Activated CD8-positive, alpha-beta memory T cell treated with anti-CD3 and anti-CD28 coated beads for 1 hour (primary cell): ENCODE data around the gene TMEM156.
"Not testable (repeated sequence)": the region's sequence is repeated elsewhere in the genome, so short reads cannot be mapped to it uniquely, and the experiment has no call there.

ENCODE experiments used
- DNase-seq, 2 donors: peaks; one replicate each; pipeline ENCODE4 v3.0.0-alpha.2; 2020; ENCODE audit warnings: low read depth in 1 of 2; ENCODE audit errors: extremely low read depth in 1 of 2

TMEM156 gene

GRCh38 chr4:38995660-38996005, 36.6 kb downstream of the TMEM156 start:
- no peak for DNase-seq

DNA sequence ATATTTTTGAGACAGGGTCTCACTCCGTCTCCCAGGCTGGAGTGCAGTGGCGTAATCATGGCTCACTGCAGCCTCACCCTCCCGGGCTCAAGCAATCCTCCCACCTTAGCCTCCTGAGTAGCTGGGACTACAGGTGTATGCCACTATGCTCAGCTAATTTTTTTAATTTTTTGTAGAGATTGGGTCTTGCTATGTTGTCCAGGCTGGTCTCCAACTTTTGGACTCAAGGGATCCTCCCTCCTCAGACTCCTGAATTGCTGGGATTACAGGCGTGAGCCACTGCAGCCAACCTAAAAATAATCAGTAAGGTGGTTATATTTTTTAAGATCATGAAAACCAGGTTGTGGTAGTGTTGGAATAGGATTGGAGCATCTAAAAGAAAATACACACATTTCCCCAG, 38.1 kb downstream of the TMEM156 start:
- DNase-seq, result no peak

- DNase-seq, result no peak
Measured at GRCh38 chr4:38993683-38994082, 38.5 kb downstream of the TMEM156 start.

GRCh38 chr4:38990241-38990640, 42.0 kb downstream of the TMEM156 start:
- no peak for DNase-seq

DNA sequence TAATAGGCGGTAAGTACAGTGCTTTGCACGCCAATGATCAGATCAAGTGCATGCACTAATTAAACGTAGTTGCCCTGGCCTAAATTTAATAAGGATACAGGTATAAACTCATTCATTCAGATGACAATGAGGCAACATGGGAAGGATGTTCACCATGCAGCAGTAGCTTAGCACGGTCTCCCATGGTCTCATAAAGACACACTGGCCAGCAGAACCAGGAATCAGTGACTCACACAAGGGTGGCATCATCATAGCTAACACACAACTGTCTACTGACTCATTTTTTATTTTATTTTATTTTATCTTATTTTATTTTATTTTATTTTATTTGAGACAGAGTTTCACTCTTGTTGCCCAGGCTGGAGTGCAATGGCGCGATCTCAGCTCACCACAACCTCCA, 42.7 kb downstream of the TMEM156 start:
- no peak for DNase-seq

- DNase-seq, result not testable (repeated sequence)
Measured at GRCh38 chr4:38988353-38988752, 43.9 kb downstream of the TMEM156 start.

DNA sequence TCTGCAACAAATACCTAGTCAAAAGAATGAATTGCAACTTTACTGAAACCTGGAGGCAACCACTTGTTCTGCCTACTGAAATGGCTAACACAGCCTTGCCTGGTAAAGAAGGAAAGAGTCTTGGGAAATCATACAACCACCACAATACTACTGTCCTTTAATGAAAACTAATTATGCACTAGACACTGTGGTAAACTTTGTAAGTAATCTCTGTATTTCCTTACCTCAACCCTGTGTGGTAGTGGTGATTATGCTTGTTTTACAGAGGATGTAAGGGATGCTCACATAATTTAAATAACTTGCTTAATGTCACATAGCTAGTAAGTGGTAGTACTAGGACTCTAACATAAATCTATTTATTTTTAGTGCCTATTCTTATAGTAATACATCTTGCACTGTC, 44.7 kb downstream of the TMEM156 start:
- no peak for DNase-seq

- no peak for DNase-seq
Measured at GRCh38 chr4:38985410-38986100, 46.7 kb downstream of the TMEM156 start.

DNA sequence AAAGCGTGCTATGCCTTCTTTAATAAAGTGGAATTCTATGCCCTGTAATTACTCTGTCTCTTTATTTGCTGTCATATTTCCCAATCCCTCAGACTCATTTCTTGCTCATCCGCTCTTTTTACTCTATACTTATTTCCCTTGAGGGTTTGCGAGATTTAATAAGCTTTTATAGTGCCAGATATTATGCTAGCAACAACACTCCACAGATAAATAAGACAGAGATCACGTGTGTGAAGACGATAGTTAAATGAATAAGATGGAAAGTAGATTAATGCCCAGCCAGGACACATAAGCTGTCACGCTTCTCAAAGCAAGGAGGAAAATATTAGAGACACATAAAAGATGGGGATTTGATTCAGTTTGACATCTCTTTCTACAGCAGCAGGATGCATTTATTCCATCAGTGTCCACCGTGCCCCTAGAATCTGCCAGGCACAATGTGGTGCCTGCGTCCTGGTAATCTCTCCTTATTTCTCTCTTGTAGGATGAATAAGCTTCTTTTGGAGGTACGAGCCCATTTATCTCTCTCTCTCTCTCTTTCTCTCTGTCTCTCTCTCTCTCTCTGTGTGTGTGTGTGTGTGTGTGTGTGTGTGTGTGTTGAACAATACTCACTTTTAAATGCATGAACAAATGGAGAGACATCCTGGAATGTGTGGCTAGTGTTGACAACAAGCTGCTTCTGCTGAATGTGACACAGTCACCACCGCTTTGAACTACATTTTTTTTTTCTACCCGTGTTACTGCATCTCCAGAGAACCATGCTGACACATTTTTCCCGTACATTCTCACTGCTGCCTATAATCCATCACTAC, 48.2 kb downstream of the TMEM156 start:
- no peak for DNase-seq

GRCh38 chr4:38983291-38983690, 48.9 kb downstream of the TMEM156 start:
- no peak for DNase-seq

- DNase-seq, result no peak
Measured at GRCh38 chr4:38982361-38983095, 49.7 kb downstream of the TMEM156 start.

GRCh38 chr4:38980903-38981676, 51.1 kb downstream of the TMEM156 start:
- DNase-seq, result no peak

GRCh38 chr4:38979511-38980230, 52.5 kb downstream of the TMEM156 start:
- DNase-seq, result no peak

- no peak for DNase-seq
Measured at GRCh38 chr4:38979081-38979480, 53.1 kb downstream of the TMEM156 start.

GRCh38 chr4:38976308-38976707, 55.9 kb downstream of the TMEM156 start:
- DNase-seq, result no peak

GRCh38 chr4:38968668-38969067, 63.5 kb downstream of the TMEM156 start:
- no peak for DNase-seq

DNA sequence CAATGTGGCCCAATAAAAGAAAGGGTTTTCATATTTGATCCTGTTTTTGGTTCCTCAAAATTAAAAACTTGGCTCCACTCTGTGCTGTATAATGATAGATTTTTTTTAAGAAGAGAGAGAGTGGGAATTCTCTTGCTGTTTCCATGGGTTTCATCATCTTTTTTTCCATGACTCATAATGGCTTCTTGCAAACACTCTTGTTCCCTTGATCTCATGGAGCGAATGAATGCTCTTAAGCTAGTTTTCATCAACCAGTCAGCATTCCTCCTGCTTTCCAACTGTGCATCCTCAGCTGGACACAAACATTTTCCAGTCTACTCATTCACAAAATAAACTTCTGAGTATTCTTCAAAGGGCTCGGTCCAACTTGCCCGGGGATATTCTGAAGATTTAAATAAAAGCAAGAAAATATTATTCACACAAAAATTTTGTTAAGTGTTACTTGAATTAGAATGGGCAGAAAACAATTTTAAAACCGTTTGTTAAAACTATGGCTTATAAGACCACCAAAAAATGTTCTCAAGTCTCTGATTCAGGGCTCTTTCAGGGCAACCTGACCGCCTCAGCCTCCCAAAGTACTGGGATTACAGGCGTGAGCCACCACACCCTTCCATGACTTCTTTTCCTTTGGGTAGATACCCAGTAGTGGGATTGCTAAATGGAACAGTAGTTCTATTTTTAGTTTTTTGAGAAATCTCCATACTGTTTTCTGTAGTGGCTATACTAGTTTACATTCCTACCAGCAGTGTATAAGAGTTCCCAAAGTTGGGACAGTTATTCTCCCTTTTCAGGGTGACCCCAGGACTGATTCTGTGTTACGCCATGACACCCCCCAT, 64.7 kb downstream of the TMEM156 start:
- DNase-seq, result no peak

DNA sequence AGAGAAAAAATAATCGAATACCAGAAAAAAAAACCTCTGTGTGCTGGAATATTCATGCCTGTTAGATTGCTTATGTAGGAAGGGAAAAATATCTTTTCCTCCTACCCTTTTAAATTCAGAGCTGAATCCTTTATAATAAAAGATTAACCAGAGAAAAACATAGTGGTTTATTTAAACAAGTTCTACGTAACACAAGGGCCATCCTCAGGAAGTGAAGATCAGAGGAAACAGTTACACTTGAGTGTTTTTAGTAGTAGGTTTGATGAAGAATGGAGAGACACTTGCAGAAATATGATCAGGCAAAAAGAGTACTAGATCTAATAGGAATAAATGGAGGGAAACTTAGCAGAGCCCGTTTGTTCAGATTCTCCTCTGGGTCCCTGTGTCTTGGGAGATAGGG, 66.3 kb downstream of the TMEM156 start:
- DNase-seq, result no peak

- DNase-seq, result no peak
Measured at GRCh38 chr4:38964942-38965775, 67.0 kb downstream of the TMEM156 start.
